Endodermal cell (in vitro differentiated cells): ENCODE measurements around the gene TRMT5. TPM values are rescaled to one million over a fixed set of nuclear protein-coding genes. Genes with fewer than 3 reads are reported as not detected.

Experiments used
- DNase-seq: peaks from one replicate; pipeline ENCODE4 v3.0.0-alpha.2; 2017
- H3K27ac ChIP-seq: 2 replicates; pipeline ENCODE4 v1.5.1; 2013; ENCODE audit warnings: mild to moderate bottlenecking, low read depth, low read length, moderate library complexity
- H3K27me3 ChIP-seq: 2 replicates; pipeline ENCODE4 v1.6.1; 2013; ENCODE audit warnings: mild to moderate bottlenecking, low read length, moderate library complexity; ENCODE audit not compliant: insufficient read depth, control insufficient read depth, poor library complexity, severe bottlenecking
- H3K36me3 ChIP-seq: 2 replicates; pipeline ENCODE4 v1.7.0; 2013; ENCODE audit warnings: mild to moderate bottlenecking, low read length, moderate library complexity; ENCODE audit not compliant: control insufficient read depth, insufficient read depth
- H3K4me1 ChIP-seq: one replicate; pipeline ENCODE4 v1.7.0; 2013; ENCODE audit warnings: low read length; ENCODE audit not compliant: control insufficient read depth, insufficient read depth
- H3K4me3 ChIP-seq: 2 replicates; pipeline ENCODE4 v1.5.1; 2013; ENCODE audit warnings: mild to moderate bottlenecking, low read length, moderate library complexity
- H3K9ac ChIP-seq: 2 replicates; pipeline ENCODE4 v1.6.1; 2013; ENCODE audit warnings: mild to moderate bottlenecking, low read length, moderate library complexity; ENCODE audit not compliant: poor library complexity, severe bottlenecking; ENCODE audit errors: extremely low read depth
- H3K9me3 ChIP-seq: 2 replicates; pipeline ENCODE4 v1.6.1; 2013; ENCODE audit warnings: mild to moderate bottlenecking, low read length, moderate library complexity; ENCODE audit not compliant: control insufficient read depth
- H3K27ac Mint-ChIP-seq: 2 replicates; pipeline ENCODE4 v1.8.0; 2020; ENCODE audit warnings: mixed read lengths
- H3K27me3 Mint-ChIP-seq: 2 replicates; pipeline ENCODE4 v1.8.0; 2021; ENCODE audit warnings: mild to moderate bottlenecking, mixed read lengths; ENCODE audit not compliant: insufficient read depth
- H3K36me3 Mint-ChIP-seq: 2 replicates; pipeline ENCODE4 v1.8.0; 2020; ENCODE audit warnings: low read depth, mixed read lengths
- H3K4me1 Mint-ChIP-seq: 2 replicates; pipeline ENCODE4 v1.8.0; 2020; ENCODE audit warnings: mixed read lengths
- H3K4me3 Mint-ChIP-seq: 2 replicates; pipeline ENCODE4 v1.8.0; 2020; ENCODE audit warnings: mild to moderate bottlenecking, moderate library complexity, mixed read lengths
- H3K9me3 Mint-ChIP-seq: 2 replicates; pipeline ENCODE4 v1.8.0; 2020; ENCODE audit warnings: mild to moderate bottlenecking, mixed read lengths
- CTCF ChIP-seq: fragments of 200-600 bp; sonication (generic); conservative IDR thresholded peaks from 2 replicates; pipeline ENCODE4 v1.5.0; 2021; ENCODE audit warnings: antibody characterized with exemption, mild to moderate bottlenecking
- WGBS, 2 experiments: methylation state at CpG; one replicate each; pipeline versions ENCODE4 v1.1.5 to v1.1.7; 2013; ENCODE audit warnings: missing lambda C conversion rate in 2 of 2, mixed read lengths in 1 of 2; ENCODE audit not compliant: insufficient coverage in 1 of 2, insufficient read length in 1 of 2; 5-methylcytosine and 5-hydroxymethylcytosine counted together
- total RNA-seq, 2 donors: library from RNA; stranded (reverse); fragmentation: NEBNext Ultra II Directional in 1 of 2; extraction: Animal tissue kit (Norgen Biotek cat#: 25700) in 1 of 2; gene quantifications; 2 replicates in 1 of 2; 3 replicates in 1 of 2; pipeline ENCODE4 v1.2.1, GENCODE V29; 2021

Gene TRMT5
- total RNA-seq, 2 donors from 2014 or later, result 18.4 to 19.8 TPM

- H3K36me3 Mint-ChIP-seq, result peaks cover 13% of the 10 kb centered on the region
- H3K9ac ChIP-seq, result no peak overlapping the region
- no peaks in the 10 kb centered on the region for H3K4me1 ChIP-seq
- H3K27me3 Mint-ChIP-seq, result no peaks in the 10 kb centered on the region
- H3K4me3 Mint-ChIP-seq, result no peak overlapping the region
- H3K27ac Mint-ChIP-seq, result no peak overlapping the region
- H3K27me3 ChIP-seq, result no peaks in the 10 kb centered on the region
- WGBS, 2 experiments, result 93% methylated on average over 2 of the region's 2 CpGs; no CpG with 5 or more reads in 1 of the 2 experiments
- no peaks in the 10 kb centered on the region for H3K9me3 ChIP-seq
- no peaks in the 10 kb centered on the region for H3K9me3 Mint-ChIP-seq
- H3K4me1 Mint-ChIP-seq, result no peaks in the 10 kb centered on the region
- no peak for TF ChIP-seq CTCF
- no peak overlapping the region for H3K27ac ChIP-seq
- H3K4me3 ChIP-seq, result no peak overlapping the region
- DNase-seq, result no peak
- H3K36me3 ChIP-seq, result peaks cover 3% of the 10 kb centered on the region
These were observed 10.7 kb downstream of the TRMT5 start for GRCh38 chr14:60970146-60970545.

- Mint-ChIP-seq H3K4me1 (no peaks in the 10 kb centered on the region), H3K9me3 (no peaks in the 10 kb centered on the region), H3K27me3 (no peaks in the 10 kb centered on the region), H3K27ac (no peak overlapping the region), H3K4me3 (no peak overlapping the region), H3K36me3 (peaks cover 7% of the 10 kb centered on the region)
- Histone ChIP-seq H3K4me3 (no peak overlapping the region), H3K9ac (no peak overlapping the region), H3K9me3 (no peaks in the 10 kb centered on the region), H3K27ac (no peak overlapping the region), H3K27me3 (no peaks in the 10 kb centered on the region), H3K36me3 (no peaks in the 10 kb centered on the region), H3K4me1 (no peaks in the 10 kb centered on the region)
- DNase-seq, result no peak
- no peak for TF ChIP-seq CTCF
These were observed 12.2 kb downstream of the TRMT5 start for GRCh38 chr14:60968671-60969070.

GRCh38 chr14:60968099-60968498 lies 12.8 kb downstream of the TRMT5 start:
- H3K9me3 Mint-ChIP-seq, result no peaks in the 10 kb centered on the region
- Histone ChIP-seq H3K27me3 (no peaks in the 10 kb centered on the region), H3K36me3 (no peaks in the 10 kb centered on the region), H3K9me3 (no peaks in the 10 kb centered on the region), H3K4me1 (no peaks in the 10 kb centered on the region), H3K4me3 (no peak overlapping the region), H3K27ac (no peak overlapping the region), H3K9ac (no peak overlapping the region)
- H3K4me3 Mint-ChIP-seq, result no peak overlapping the region
- WGBS, 2 experiments, result no CpG with 5 or more reads among the region's 1 CpG
- no peak overlapping the region for H3K27ac Mint-ChIP-seq
- H3K4me1 Mint-ChIP-seq, result no peaks in the 10 kb centered on the region
- H3K27me3 Mint-ChIP-seq, result no peaks in the 10 kb centered on the region
- no peak for TF ChIP-seq CTCF
- peaks cover 2% of the 10 kb centered on the region for H3K36me3 Mint-ChIP-seq
- DNase-seq, result no peak
